Neural cell (in vitro differentiated cells): ENCODE results near the gene ZMAT3.

Experiments
- CTCF ChIP-seq: fragments of 450-650 bp; IDR thresholded peaks from 2 replicates; pipeline ENCODE4 v1.5.1; 2014; ENCODE audit warnings: antibody characterized with exemption, mild to moderate bottlenecking, moderate library complexity; ENCODE audit not compliant: poor library complexity, severe bottlenecking
- SMC3 ChIP-seq: fragments of 450-650 bp; conservative IDR thresholded peaks from 2 replicates; pipeline ENCODE4 v1.6.1; 2014; ENCODE audit warnings: antibody characterized with exemption, mild to moderate bottlenecking, moderate library complexity; ENCODE audit not compliant: poor library complexity
- TF ChIP-seq, protein P1 (sequence below): IDR thresholded peaks from 2 replicates; pipeline ENCODE4 v1.6.1; 2012; ENCODE audit warnings: borderline replicate concordance

DNA sequence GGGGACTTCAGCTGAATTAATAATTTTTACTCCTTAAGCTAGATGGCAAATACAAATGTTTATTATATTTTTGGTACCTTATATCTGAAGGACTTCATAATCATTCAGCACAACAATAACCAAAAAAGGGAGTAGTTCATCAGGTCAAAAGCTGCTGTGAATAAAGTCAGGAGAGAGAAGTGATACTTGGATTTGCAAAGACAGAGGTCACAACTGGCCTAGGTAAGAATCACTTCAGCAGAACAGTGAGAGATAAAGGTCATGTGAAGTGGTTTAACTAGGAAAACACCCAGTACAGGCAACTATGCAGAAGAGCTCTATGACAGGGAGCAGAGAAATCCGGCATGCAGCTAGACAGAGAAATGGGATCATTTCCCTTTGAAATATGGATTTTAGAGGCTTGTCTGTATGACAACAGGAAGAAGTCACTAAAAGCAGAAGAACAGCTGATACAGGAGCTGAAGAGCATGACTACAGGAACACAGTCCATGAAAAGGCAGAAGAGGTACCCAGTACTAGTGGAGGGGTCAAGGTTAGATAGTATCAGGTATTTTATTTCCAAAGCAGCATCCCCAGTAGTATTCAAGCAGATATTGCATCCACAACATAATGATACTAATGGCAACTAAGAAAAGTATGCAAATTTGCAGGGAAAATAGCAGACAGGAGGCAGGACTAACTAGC, 25.7 kb downstream of the ZMAT3 start:
- TF ChIP-seq SMC3 (no peak), CTCF (no peak)
- TF ChIP-seq, protein P1, sequence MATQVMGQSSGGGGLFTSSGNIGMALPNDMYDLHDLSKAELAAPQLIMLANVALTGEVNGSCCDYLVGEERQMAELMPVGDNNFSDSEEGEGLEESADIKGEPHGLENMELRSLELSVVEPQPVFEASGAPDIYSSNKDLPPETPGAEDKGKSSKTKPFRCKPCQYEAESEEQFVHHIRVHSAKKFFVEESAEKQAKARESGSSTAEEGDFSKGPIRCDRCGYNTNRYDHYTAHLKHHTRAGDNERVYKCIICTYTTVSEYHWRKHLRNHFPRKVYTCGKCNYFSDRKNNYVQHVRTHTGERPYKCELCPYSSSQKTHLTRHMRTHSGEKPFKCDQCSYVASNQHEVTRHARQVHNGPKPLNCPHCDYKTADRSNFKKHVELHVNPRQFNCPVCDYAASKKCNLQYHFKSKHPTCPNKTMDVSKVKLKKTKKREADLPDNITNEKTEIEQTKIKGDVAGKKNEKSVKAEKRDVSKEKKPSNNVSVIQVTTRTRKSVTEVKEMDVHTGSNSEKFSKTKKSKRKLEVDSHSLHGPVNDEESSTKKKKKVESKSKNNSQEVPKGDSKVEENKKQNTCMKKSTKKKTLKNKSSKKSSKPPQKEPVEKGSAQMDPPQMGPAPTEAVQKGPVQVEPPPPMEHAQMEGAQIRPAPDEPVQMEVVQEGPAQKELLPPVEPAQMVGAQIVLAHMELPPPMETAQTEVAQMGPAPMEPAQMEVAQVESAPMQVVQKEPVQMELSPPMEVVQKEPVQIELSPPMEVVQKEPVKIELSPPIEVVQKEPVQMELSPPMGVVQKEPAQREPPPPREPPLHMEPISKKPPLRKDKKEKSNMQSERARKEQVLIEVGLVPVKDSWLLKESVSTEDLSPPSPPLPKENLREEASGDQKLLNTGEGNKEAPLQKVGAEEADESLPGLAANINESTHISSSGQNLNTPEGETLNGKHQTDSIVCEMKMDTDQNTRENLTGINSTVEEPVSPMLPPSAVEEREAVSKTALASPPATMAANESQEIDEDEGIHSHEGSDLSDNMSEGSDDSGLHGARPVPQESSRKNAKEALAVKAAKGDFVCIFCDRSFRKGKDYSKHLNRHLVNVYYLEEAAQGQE = no peak
